HepG2 (cell line): ENCODE data around the gene TPPP2. TPM values are rescaled to one million over a fixed set of nuclear protein-coding genes. Genes with fewer than 3 reads are reported as not detected.
A peak's percentile ranks its signal among the peaks of the same experiment; 100 is the strongest.

ENCODE experiments used
- ARID3A ChIP-seq: IDR thresholded peaks from 2 replicates; pipeline ENCODE4 v1.6.1; 2012; ENCODE audit warnings: low read depth, low read length, improper control_type of control experiment
- ARNT2 ChIP-seq: sonication (generic); formaldehyde crosslinking; IDR thresholded peaks from 2 replicates; pipeline ENCODE4 v1.8.0; 2022; ENCODE audit warnings: mild to moderate bottlenecking, low read depth, missing genetic modification reagents, moderate library complexity
- CCDC6 ChIP-seq: sonication (generic); formaldehyde crosslinking; IDR thresholded peaks from 2 replicates; pipeline ENCODE4 v1.8.1; 2022; ENCODE audit warnings: mild to moderate bottlenecking, missing genetic modification reagents, moderate library complexity
- HNF1A ChIP-seq, 2 experiments: sonication (generic) in 1 of 2; formaldehyde crosslinking in 1 of 2; IDR thresholded peaks; 2 replicates each; pipeline versions ENCODE4 v1.4.0 to v1.6.1; 2016 to 2020; ENCODE audit warnings: borderline replicate concordance in 1 of 2, low read depth in 1 of 2, mild to moderate bottlenecking in 1 of 2, missing genetic modification reagents in 1 of 2
- KIAA2018 ChIP-seq: sonication (generic); formaldehyde crosslinking; IDR thresholded peaks from 2 replicates; pipeline ENCODE4 v1.5.0; 2020; ENCODE audit warnings: mild to moderate bottlenecking, missing genetic modification reagents, borderline replicate concordance
- KLF16 ChIP-seq, 2 experiments: sonication (generic) in 1 of 2; formaldehyde crosslinking in 1 of 2; IDR thresholded peaks; 2 replicates each; pipeline versions ENCODE4 v1.6.1 to v1.8.0; 2016 to 2023; ENCODE audit warnings: missing genetic modification reagents in 2 of 2, missing compliant biosample characterization in 1 of 2
- NFE2L2 ChIP-seq: fragments of 150-350 bp; IDR thresholded peaks from 2 replicates; pipeline ENCODE4 v1.6.1; 2014; ENCODE audit warnings: low read length
- PHF21A ChIP-seq: sonication (generic); formaldehyde crosslinking; IDR thresholded peaks from 2 replicates; pipeline ENCODE4 v1.5.0; 2020; ENCODE audit warnings: mild to moderate bottlenecking, missing genetic modification reagents
- SUZ12 ChIP-seq: fragments of 150-350 bp; IDR thresholded peaks from 2 replicates; pipeline ENCODE4 v1.6.1; 2014; ENCODE audit warnings: low read depth, low read length
- ZNF143 ChIP-seq: sonication (generic); formaldehyde crosslinking; IDR thresholded peaks from 2 replicates; pipeline ENCODE4 v1.4.0; 2020; ENCODE audit warnings: missing genetic modification reagents
- ZNF430 ChIP-seq: sonication (generic); formaldehyde crosslinking; IDR thresholded peaks from 2 replicates; pipeline ENCODE4 v1.9.0; 2021; ENCODE audit warnings: mild to moderate bottlenecking, missing genetic modification reagents
- ZNF546 ChIP-seq: sonication (generic); formaldehyde crosslinking; conservative IDR thresholded peaks from 2 replicates; pipeline ENCODE4 v1.8.1; 2023; ENCODE audit warnings: mild to moderate bottlenecking, missing genetic modification reagents
- ZNF577 ChIP-seq: sonication (generic); formaldehyde crosslinking; IDR thresholded peaks from 2 replicates; pipeline ENCODE4 v1.4.0; 2020; ENCODE audit warnings: mild to moderate bottlenecking, low read depth, missing genetic modification reagents, borderline replicate concordance
- ZNF607 ChIP-seq: sonication (generic); formaldehyde crosslinking; IDR thresholded peaks from 2 replicates; pipeline ENCODE4 v1.5.1; 2020; ENCODE audit warnings: missing genetic modification reagents, mild to moderate bottlenecking, borderline replicate concordance
- polyA plus RNA-seq, 8 experiments: library from polyadenylated mRNA; depleted of rRNA in 3 of 8; stranded (reverse) in 7 of 8; unstranded in 1 of 8; fragments of >200 nt; fragmentation: Illumina TruSeq in 4 of 8; extraction: Trizol in 4 of 8; gene quantifications; 2 replicates each; pipeline versions ENCODE4 v1.2.1 to v1.2.3, GENCODE V29; 2011 to 2016; ENCODE audit warnings: low read depth in 4 of 8, missing spikeins in 1 of 8, mixed read lengths in 1 of 8; ENCODE audit not compliant: insufficient read depth in 1 of 8
- total RNA-seq, 5 experiments: library from RNA; depleted of rRNA; stranded (reverse); fragments of >200 nt; fragmentation: Illumina TruSeq; extraction: Trizol; gene quantifications; 2 replicates each; pipeline ENCODE4 v1.2.3, GENCODE V29; 2016; ENCODE audit warnings: low read depth in 1 of 5

The TPPP2 gene
- total and polyA plus RNA-seq, 2 of the 13 experiments (the other 11 are each of a cell fraction or from before 2014, with no cell fraction given) = 0.58 to 4.2 TPM

- TF ChIP-seq HNF1A (IDR thresholded peaks at IDR 0.05; ENCODE audit: low read depth) (no peak), HNF1A (CRISPR knock-in tag; IDR thresholded peaks at IDR 0.05; ENCODE audit: borderline replicate concordance) (no peak), PHF21A (CRISPR knock-in tag) (no peak), ZNF607 (CRISPR knock-in tag) (no peak), ZNF143 (CRISPR knock-in tag) (no peak), SUZ12 (no peak), ZNF430 (CRISPR knock-in tag) (no peak), KLF16 (CRISPR knock-in tag; IDR thresholded peaks at IDR 0.05) (no peak), ZNF577 (CRISPR knock-in tag) (no peak), ARNT2 (CRISPR knock-in tag) (no peak), ARID3A (no peak), NFE2L2 (no peak), ZNF546 (CRISPR knock-in tag) (0 out of 2 replicates have a peak, but pooled peaks have one; percentile 56), KIAA2018 (CRISPR knock-in tag) (no peak), CCDC6 (CRISPR knock-in tag) (no peak)
- TF ChIP-seq, all 625 proteins: peak for 6
Measured at GRCh38 chr14:21042918-21043317, 12.9 kb downstream of the TPPP2 start (continued).
